ENCODE results near the gene MRPL49.

DNA sequence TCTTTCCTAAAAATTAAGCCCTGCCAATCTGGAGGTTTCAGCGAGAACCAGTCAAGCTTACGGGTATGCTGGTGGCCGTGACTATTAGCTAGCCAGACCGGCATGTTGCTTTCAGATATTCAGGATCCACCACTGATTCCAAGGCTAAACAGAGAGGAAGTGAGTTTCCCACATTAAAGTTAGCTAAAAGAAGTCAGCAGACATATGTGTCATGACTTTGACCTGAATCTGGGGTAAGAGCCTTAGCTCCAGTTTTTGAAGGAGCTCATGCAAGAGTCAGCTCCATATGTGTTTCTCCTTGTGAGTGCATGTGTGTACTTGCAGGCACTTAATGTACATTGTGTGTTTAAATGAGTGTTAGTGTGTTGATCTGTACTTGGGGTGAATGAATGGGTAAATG is 36.7 kb upstream of the MRPL49 start:
- TF ChIP-seq, protein P1, sequence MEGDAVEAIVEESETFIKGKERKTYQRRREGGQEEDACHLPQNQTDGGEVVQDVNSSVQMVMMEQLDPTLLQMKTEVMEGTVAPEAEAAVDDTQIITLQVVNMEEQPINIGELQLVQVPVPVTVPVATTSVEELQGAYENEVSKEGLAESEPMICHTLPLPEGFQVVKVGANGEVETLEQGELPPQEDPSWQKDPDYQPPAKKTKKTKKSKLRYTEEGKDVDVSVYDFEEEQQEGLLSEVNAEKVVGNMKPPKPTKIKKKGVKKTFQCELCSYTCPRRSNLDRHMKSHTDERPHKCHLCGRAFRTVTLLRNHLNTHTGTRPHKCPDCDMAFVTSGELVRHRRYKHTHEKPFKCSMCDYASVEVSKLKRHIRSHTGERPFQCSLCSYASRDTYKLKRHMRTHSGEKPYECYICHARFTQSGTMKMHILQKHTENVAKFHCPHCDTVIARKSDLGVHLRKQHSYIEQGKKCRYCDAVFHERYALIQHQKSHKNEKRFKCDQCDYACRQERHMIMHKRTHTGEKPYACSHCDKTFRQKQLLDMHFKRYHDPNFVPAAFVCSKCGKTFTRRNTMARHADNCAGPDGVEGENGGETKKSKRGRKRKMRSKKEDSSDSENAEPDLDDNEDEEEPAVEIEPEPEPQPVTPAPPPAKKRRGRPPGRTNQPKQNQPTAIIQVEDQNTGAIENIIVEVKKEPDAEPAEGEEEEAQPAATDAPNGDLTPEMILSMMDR (IDR thresholded peaks at IDR 0.05), result no peak
- TF ChIP-seq EP300 (IDR thresholded peaks at IDR 0.05), result no peak
